Parathyroid adenoma (tissue), 2 donors: ENCODE data around the gene KCNN1.

ENCODE experiments used
- H2AFZ ChIP-seq: fragments of 300-600 bp; sonication (generic); one replicate; pipeline ENCODE4 v1.7.0; 2017; ENCODE audit warnings: antibody characterized with exemption, mild to moderate bottlenecking
- H3K27ac ChIP-seq: fragments of 300-600 bp; sonication (generic); one replicate; pipeline ENCODE4 v1.7.0; 2017
- H3K27me3 ChIP-seq: fragments of 300-600 bp; sonication (generic); one replicate; pipeline ENCODE4 v1.7.0; 2017; ENCODE audit warnings: low read length; ENCODE audit not compliant: control insufficient read depth, insufficient read depth
- H3K36me3 ChIP-seq: fragments of 300-600 bp; sonication (generic); one replicate; pipeline ENCODE4 v1.7.0; 2017; ENCODE audit warnings: low read length; ENCODE audit not compliant: control insufficient read depth, insufficient read depth
- H3K4me1 ChIP-seq: fragments of 300-600 bp; sonication (generic); one replicate; pipeline ENCODE4 v1.7.0; 2017; ENCODE audit warnings: control low read depth
- H3K4me2 ChIP-seq: fragments of 300-600 bp; sonication (generic); one replicate; pipeline ENCODE4 v1.7.0; 2017; ENCODE audit warnings: low read length
- H3K4me3 ChIP-seq: fragments of 300-600 bp; sonication (generic); one replicate; pipeline ENCODE4 v1.7.0; 2017; ENCODE audit warnings: low read depth, low read length
- H3K79me2 ChIP-seq: fragments of 300-600 bp; sonication (generic); one replicate; pipeline ENCODE4 v1.7.0; 2017; ENCODE audit warnings: control low read depth
- H3K9ac ChIP-seq: fragments of 300-600 bp; sonication (generic); one replicate; pipeline ENCODE4 v1.7.0; 2017; ENCODE audit warnings: mild to moderate bottlenecking
- H3K9me3 ChIP-seq: fragments of 300-600 bp; sonication (generic); one replicate; pipeline ENCODE4 v1.7.0; 2017; ENCODE audit warnings: low read length; ENCODE audit not compliant: control insufficient read depth
- CTCF ChIP-seq: fragments of 300-600 bp; sonication (generic); IDR thresholded peaks from one replicate; pipeline ENCODE4 v1.7.0; 2017; ENCODE audit warnings: antibody characterized with exemption, mild to moderate bottlenecking
- donor health status: primary hyperparathyroidism.

KCNN1 gene

GRCh38 chr19:18041054-18041453 is 74.1 kb downstream of the KCNN1 start:
- TF ChIP-seq CTCF, result no peak
- Histone ChIP-seq H3K4me3 (no peak overlapping the region), H3K4me2 (no peak overlapping the region), H3K27ac (no peak overlapping the region), H3K9me3 (no peaks in the 10 kb centered on the region), H2AFZ (no peak overlapping the region), H3K4me1 (peaks cover 8% of the 10 kb centered on the region), H3K27me3 (no peaks in the 10 kb centered on the region), H3K36me3 (no peaks in the 10 kb centered on the region), H3K9ac (no peak overlapping the region), H3K79me2 (no peaks in the 10 kb centered on the region)

GRCh38 chr19:18043676-18044075 is 76.8 kb downstream of the KCNN1 start:
- H3K36me3 ChIP-seq, result no peaks in the 10 kb centered on the region
- H3K79me2 ChIP-seq, result no peaks in the 10 kb centered on the region
- H3K4me3 ChIP-seq, result no peak overlapping the region
- no peak overlapping the region for H2AFZ ChIP-seq
- H3K9ac ChIP-seq, result no peak overlapping the region
- H3K4me2 ChIP-seq, result no peak overlapping the region
- no peak for TF ChIP-seq CTCF
- no peaks in the 10 kb centered on the region for H3K27me3 ChIP-seq
- H3K9me3 ChIP-seq, result no peaks in the 10 kb centered on the region
- no peak overlapping the region for H3K27ac ChIP-seq
- peaks cover 8% of the 10 kb centered on the region for H3K4me1 ChIP-seq

GRCh38 chr19:18044825-18045304 is 78.0 kb downstream of the KCNN1 start:
- Histone ChIP-seq H3K27me3 (no peaks in the 10 kb centered on the region), H3K4me3 (peak overlapping the region; percentile 55), H3K4me2 (peak overlapping the region; percentile 77), H3K36me3 (no peaks in the 10 kb centered on the region), H2AFZ (peak overlapping the region; percentile 92), H3K9ac (no peak overlapping the region), H3K79me2 (no peaks in the 10 kb centered on the region), H3K9me3 (no peaks in the 10 kb centered on the region), H3K27ac (peak overlapping the region; percentile 75), H3K4me1 (peaks cover 9% of the 10 kb centered on the region)
- TF ChIP-seq CTCF, result no peak

GRCh38 chr19:18045307-18046050 is 78.6 kb downstream of the KCNN1 start:
- no peaks in the 10 kb centered on the region for H3K27me3 ChIP-seq
- peak overlapping the region; percentile 75 for H3K27ac ChIP-seq
- peak overlapping the region; percentile 77 for H3K4me2 ChIP-seq
- H3K4me1 ChIP-seq, result peaks cover 11% of the 10 kb centered on the region
- no peaks in the 10 kb centered on the region for H3K36me3 ChIP-seq
- H3K79me2 ChIP-seq, result no peaks in the 10 kb centered on the region
- peak overlapping the region; percentile 55 for H3K4me3 ChIP-seq
- TF ChIP-seq CTCF, result no peak
- no peak overlapping the region for H3K9ac ChIP-seq
- H3K9me3 ChIP-seq, result no peaks in the 10 kb centered on the region
- H2AFZ ChIP-seq, result peak overlapping the region; percentile 92
